ENCODE results near the gene ADGRL3.
"Not testable (repeated sequence)": the region's sequence is repeated elsewhere in the genome, so short reads cannot be mapped to it uniquely, and the experiment has no call there.

Gene ADGRL3

DNA sequence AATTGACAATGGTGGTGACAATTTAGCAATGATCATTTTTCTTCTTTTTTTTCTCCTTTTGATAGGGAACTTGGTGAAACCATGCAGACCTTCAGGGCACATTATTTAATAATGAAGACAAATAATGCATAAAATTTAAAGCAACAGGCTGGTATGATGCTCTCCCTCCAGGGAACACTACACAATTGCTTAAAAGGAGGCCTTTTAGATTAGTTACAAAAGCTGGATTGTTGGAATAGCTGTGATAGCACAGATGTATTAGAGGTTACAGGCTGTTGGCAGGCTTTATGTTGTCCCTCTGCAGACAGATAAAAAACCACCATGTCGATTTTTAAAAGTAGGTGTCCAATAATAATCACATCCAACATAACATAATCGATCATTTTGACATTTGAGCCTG is 307.0 kb downstream of the ADGRL3 start:
- DNase-seq, result no peak

GRCh38 chr4:61509721-61510241 is 309.7 kb downstream of the ADGRL3 start:
- not testable (repeated sequence) for DNase-seq

GRCh38 chr4:61511716-61512488 is 311.8 kb downstream of the ADGRL3 start:
- DNase-seq, result no peak

GRCh38 chr4:61514991-61515390 is 314.9 kb downstream of the ADGRL3 start:
- DNase-seq, result no peak

DNA sequence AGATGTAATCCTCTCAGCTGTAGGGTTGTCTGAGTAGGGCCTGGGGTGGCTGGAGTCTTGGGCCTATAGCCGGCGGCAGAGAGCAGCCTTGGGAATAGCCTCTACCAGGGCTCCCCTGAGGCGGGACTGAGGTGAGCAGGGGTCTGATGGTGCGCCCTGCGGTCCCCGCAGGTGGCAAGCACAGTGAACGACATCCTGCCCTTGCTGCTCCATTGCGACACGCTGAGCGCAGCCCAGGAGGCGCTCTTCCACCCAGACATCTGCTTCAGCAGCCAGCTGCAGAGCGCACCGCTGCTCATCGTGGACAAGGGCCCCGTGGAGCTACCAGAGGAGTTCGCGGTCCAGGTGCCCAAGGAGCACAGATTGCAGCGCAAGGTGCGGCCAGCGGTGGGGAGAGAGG is 317.0 kb downstream of the ADGRL3 start:
- DNase-seq, result no peak

DNA sequence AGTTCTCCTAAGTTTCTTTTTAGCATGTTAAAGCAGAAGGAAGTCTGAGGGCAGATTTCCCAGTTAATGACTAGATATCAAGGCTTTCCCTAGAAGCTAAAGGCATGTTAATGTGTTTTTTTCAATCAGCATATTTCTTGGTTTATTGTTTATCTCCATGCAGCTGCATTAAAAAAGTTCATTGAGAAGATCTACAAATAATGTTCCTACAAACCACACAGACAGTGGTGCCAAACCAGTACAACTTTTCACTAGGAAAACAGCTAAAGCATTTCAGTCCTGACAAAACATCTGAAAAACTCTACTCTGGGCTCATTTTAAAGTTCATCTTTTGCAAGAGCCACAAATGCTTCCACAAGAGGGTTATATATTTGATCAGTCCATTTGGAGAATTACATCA is 320.0 kb downstream of the ADGRL3 start:
- DNase-seq, result no peak

DNA sequence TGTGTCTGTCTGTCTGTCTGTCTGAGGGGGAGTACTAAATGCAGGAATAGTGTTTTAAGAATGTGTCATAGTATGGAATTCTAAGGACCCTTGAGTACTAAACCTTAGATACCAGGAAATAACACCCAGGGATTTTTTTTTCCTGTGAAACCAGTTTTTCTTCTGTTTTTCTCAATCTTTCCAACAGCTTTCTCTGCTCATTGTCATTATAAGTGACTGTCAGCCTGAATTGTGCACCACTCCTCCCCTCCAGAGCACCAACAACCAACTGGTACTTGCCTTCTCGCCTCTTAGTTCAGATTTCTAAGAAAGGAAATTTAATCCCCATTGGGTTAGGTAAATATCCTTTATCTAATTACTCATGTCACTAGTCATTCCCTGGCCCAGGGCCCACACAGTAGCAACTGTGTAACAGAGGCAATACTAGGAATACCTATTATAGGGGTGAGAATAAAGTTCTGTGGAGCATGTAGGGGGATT is 320.6 kb downstream of the ADGRL3 start:
- DNase-seq, result no peak

DNA sequence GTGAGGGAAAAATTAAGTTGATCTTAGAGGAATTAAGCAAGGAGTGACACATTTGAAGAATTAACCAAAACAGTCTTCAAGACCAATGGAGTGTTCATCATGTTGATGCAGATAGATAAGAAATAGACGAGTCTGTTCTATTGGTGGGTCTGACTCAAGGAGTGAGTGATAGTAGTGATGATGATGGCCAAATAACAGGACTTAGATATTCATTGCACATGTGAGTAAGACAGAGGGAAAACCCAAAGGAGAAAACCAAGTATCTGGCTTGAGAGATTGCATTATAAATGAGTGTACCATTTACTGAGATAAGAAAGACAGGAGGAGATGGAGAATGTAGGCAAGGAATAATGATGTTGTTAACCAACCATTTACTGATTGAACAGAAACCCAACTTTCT is 321.3 kb downstream of the ADGRL3 start:
- DNase-seq, result no peak

GRCh38 chr4:61522312-61522711 is 322.2 kb downstream of the ADGRL3 start:
- DNase-seq, result no peak

DNA sequence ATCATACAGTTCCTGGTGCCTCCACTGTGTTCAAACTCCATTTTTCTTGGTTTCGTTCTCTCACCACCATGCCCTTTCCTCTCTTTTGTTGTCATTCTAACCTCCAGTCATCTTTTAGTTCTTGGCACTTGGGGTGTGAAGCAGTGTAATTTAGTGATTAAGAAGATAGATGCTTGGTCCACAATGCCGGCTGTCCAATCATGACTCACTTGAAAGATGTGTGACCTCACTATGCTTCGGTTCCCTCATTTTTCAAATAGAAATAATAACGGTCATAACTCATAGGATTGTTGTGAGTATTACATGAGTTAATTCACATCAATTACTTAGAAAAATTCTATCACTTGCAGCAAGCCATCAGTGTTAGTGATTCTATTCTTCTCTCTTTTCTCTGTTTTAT is 327.8 kb downstream of the ADGRL3 start:
- DNase-seq, result no peak

- no peak for DNase-seq
Measured at GRCh38 chr4:61528595-61528994, 328.5 kb downstream of the ADGRL3 start.

DNA sequence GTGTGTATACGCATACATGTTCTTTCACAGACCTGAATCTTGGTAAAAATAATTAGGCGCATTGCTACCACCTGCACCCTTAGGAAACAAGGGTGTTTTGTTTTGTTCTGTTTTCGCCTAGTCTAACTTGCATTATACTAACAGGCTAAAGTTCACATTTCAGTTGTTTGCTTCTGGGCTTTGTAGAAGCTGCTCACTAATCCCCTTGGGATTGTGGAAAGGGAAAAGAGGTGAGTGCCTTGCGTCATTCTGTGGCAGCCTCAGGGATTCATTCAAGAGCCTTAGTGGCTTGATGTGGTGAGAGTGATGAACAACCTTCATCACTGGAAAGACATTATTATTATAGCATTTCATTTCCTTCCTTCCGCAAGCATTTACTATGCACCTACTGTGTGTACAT is 331.1 kb downstream of the ADGRL3 start:
- no peak for DNase-seq

DNA sequence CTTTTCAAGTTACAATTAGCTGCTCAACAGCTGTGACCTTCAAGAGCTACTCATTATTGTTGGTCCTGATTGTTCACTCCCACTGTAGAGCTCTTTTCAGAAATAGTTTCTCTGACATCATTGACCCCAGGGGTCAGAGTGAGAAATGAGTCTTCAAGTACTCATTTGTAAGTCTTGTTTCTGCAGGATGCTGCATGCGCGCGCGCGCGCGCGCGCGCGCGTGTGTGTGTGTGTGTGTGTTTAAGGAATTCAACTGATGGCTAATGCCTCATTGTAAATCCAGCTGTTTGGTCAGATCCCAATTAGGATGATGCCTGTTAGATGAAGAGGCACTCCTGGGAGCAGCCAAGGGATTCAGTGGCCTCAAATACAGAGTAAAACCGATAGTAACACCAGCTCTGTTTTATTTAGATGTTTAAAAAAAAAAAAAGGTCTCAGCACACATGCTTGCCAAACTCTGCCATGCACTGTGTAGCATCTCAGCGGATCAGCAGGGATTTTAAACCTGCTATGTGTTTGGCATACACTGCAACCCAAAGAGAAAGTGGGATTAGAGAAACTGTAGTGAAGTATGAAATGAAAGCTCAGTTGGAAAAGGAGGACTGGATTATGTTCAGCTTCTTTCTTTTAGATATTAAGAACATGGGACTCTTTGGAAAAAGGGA is 332.3 kb downstream of the ADGRL3 start:
- DNase-seq, result no peak

GRCh38 chr4:61533140-61533539 is 333.0 kb downstream of the ADGRL3 start:
- DNase-seq, result no peak

DNA sequence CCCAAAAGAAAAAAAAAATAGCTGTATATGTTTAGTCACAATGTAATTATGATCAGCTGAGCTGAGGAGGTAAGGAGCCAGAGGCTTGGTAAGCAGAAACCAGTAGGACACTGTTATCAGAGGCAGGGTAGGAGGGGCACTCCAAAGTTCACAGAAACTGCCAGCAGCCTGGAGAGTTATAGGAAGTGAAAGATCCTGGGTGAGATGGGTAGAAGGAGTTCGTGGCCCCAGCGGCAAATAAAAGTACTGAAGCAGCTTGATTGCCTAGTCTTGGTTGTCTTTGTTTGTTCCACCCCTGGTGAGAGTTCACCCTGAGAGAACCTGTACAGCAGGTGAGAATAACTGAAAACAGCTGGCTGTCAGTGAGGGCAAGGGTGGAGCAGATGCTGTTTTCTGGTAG is 340.8 kb downstream of the ADGRL3 start:
- DNase-seq, result no peak

- no peak for DNase-seq
Measured at GRCh38 chr4:61541459-61541858, 341.3 kb downstream of the ADGRL3 start.

GRCh38 chr4:61543976-61544375 is 343.9 kb downstream of the ADGRL3 start:
- DNase-seq, result no peak

- DNase-seq, result no peak
Measured at GRCh38 chr4:61545902-61546480, 345.9 kb downstream of the ADGRL3 start.

GRCh38 chr4:61549336-61549735 is 349.2 kb downstream of the ADGRL3 start:
- DNase-seq, result no peak

GRCh38 chr4:61553557-61554125 is 353.5 kb downstream of the ADGRL3 start:
- no peak for DNase-seq

DNA sequence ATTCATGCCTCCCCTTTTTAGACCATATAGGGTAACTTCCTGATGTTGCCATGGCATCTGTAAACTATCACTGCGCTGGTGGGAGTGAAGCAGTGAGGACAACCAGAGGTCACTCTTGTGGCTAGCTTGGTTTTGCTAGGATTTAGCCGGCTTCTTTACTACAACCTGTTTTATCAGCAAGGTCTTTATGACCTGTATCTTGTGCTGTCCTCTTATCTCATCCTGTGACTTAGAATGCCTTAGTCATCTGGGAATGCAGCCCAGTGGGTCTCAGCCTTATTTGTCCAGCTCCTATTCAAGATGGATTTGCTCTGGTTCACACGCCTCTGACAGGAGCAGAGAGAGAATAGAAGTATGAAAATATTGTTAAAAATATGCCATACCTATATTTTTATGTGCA is 355.7 kb downstream of the ADGRL3 start:
- DNase-seq, result no peak

DNA sequence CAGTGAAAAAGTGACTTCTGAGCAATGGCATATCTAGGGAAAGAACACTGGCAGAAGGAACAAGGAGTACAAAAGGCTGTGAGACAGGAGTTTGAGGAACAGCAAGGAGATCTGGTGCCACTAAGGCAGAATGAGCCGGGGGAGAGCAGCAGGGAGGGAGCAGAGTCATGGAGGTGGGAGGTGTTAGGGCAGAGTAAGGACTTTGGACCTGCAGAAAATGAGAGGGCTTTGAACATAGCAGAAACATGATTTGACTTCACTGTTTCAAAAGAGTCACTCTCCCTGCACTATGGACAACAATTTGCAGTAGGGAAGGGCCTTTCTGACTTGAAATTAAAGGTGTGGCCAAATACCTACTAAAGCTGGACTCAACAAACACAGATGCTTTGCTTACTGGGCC is 356.2 kb downstream of the ADGRL3 start:
- DNase-seq, result no peak

GRCh38 chr4:61559396-61559795 is 359.3 kb downstream of the ADGRL3 start:
- no peak for DNase-seq
